IMR-90 (cell line): ENCODE data around the gene PITPNM1.

Experiments used
- CEBPB ChIP-seq: IDR thresholded peaks from 2 replicates; pipeline ENCODE4 v1.6.1; 2012; ENCODE audit warnings: low read depth, low read length, improper control_type of control experiment
- CTCF ChIP-seq: conservative IDR thresholded peaks from 2 replicates; pipeline ENCODE4 v1.5.1; 2012; ENCODE audit warnings: mild to moderate bottlenecking, low read depth, low read length, improper control_type of control experiment
- MAFK ChIP-seq: IDR thresholded peaks from 2 replicates; pipeline ENCODE4 v1.6.1; 2012; ENCODE audit warnings: low read depth, low read length, improper control_type of control experiment
- POLR2A ChIP-seq: IDR thresholded peaks from 2 replicates; pipeline ENCODE4 v1.6.1; 2012; ENCODE audit warnings: mild to moderate bottlenecking, low read depth, low read length
- RAD21 ChIP-seq: IDR thresholded peaks from 2 replicates; pipeline ENCODE4 v1.6.1; 2012; ENCODE audit warnings: low read length, improper control_type of control experiment
- SMC3 ChIP-seq: fragments of 150-350 bp; IDR thresholded peaks from 2 replicates; pipeline ENCODE4 v1.6.1; 2016; ENCODE audit warnings: low read depth, mild to moderate bottlenecking, antibody characterized with exemption, low read length, moderate library complexity
- USF2 ChIP-seq: fragments of 150-350 bp; IDR thresholded peaks from 2 replicates; pipeline ENCODE4 v1.6.1; 2017; ENCODE audit warnings: mild to moderate bottlenecking, antibody characterized with exemption, low read length, low read depth

GRCh38 chr11:67551127-67551526 is 46.0 kb upstream of the PITPNM1 start:
- TF ChIP-seq RAD21 (no peak), CTCF (no peak), SMC3 (no peak), POLR2A (no peak), CEBPB (no peak), USF2 (no peak), MAFK (no peak)
